GM12891 (cell line): Measurements from ENCODE around the gene TAF4.

Source experiments
- DNase-seq: peaks from one replicate; pipeline ENCODE4 v3.0.0; 2011; ENCODE audit warnings: low spot score; ENCODE audit not compliant: insufficient read length
- FAIRE-seq: peaks from 2 replicates; lab custom pipeline; 2011; peaks lifted over from hg19 to GRCh38; lab: Jason Lieb, UNC
- PAX5 ChIP-seq: IDR thresholded peaks from 2 replicates; pipeline ENCODE4 v1.6.1; 2011; ENCODE audit warnings: low read length, moderate library complexity, mild to moderate bottlenecking; ENCODE audit not compliant: insufficient read depth, severe bottlenecking
- POLR2A ChIP-seq: IDR thresholded peaks from 2 replicates; pipeline ENCODE4 v1.6.1; 2011; ENCODE audit warnings: low read depth, low read length, control low read depth
- POLR2AphosphoS5 ChIP-seq: IDR thresholded peaks from 2 replicates; pipeline ENCODE4 v1.6.1; 2011; ENCODE audit warnings: low read depth, low read length, control low read depth
- POU2F2 ChIP-seq: IDR thresholded peaks from 2 replicates; pipeline ENCODE4 v1.6.1; 2011; ENCODE audit warnings: low read depth, mild to moderate bottlenecking, control low read depth, low read length, moderate library complexity
- SPI1 ChIP-seq: IDR thresholded peaks from 2 replicates; pipeline ENCODE4 v1.6.1; 2011; ENCODE audit warnings: low read depth, low read length, control low read depth
- TAF1 ChIP-seq: IDR thresholded peaks from 2 replicates; pipeline ENCODE4 v1.6.1; 2011; ENCODE audit warnings: low read depth, low read length, control low read depth

TAF4 gene

DNA sequence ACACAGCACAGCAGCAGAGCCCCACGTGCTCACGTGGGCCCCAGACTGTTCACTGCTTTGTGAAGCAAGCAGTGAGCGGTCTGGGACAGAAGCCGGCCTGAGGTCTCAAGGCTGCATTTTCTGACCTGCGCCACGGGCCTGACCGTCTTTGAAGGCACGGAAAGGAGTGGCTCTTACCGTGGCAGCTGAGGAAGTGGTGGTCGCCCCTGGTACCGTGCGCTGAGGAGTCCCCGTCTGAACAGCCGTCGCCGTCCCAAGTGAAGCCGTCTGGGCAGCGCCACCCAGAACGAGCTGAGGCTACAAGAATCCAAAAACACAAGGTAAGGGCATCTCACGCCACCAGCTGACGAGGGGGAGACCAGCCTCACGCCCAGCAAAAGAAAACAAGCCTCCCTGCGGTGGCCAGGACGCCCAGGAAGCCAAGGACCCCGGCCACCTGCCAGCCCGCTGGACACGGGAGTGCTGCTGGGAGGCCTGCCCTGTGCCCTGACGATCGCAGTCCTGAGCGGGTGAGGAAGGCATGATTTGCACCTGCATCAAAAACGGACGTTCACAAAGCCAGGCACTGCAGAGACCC, 55.7 kb downstream of the TAF4 start:
- TF ChIP-seq SPI1 (no peak), TAF1 (no peak), POLR2AphosphoS5 (no peak), POLR2A (no peak), POU2F2 (no peak), PAX5 (no peak)
- DNase-seq (no peak), FAIRE-seq (no peak)

DNA sequence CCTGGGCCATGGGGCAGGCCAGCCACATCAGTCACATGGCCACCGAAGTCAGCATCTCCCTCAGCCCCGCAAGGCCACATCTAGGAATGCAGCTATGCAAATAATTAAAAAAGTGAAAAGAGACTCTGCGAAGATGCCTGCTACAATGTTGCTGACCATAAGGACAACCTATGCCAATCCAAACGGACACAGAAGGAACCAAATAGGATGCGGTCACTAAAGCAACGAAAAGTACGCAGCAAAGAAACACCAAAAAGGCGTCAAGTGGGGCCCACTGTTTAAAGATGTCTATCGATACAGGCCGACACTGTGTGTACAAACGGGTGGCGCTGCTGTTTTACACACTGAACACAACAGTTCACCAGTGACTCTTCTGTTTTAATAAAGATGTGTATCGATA, 56.4 kb downstream of the TAF4 start:
- DNase-seq, result no peak
- TF ChIP-seq POLR2AphosphoS5, result no peak
- TF ChIP-seq TAF1, result no peak
- no peak for TF ChIP-seq PAX5
- TF ChIP-seq POU2F2, result no peak
- no peak for TF ChIP-seq POLR2A
- TF ChIP-seq SPI1, result no peak
- FAIRE-seq, result no peak

DNA sequence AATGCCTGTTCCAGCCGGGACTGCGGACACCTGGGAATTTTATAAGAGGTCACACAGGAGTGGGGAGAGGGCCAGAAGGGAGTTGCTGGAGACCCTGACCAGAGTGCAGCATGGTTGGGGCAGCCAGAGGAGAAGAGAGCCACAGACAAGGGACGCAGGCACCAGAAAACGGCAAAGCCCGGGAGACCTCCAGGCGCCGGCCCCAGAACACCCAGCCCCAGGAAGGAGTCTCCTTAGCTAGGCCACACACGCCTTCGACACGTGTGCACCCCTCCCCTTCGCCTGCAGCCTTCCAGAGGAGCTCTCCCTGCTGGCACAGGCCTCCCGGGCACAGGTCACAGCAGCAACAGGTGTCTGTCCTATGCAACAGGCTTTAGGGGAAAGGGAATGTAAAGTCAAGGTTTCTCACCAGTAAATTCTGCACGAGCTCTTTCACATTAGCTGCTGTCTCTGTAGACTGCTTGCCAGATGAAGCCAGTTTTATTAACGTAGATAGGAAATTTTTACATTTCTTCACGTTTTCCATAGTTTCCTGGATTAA, 57.0 kb downstream of the TAF4 start:
- FAIRE-seq (no peak), DNase-seq (no peak)

DNA sequence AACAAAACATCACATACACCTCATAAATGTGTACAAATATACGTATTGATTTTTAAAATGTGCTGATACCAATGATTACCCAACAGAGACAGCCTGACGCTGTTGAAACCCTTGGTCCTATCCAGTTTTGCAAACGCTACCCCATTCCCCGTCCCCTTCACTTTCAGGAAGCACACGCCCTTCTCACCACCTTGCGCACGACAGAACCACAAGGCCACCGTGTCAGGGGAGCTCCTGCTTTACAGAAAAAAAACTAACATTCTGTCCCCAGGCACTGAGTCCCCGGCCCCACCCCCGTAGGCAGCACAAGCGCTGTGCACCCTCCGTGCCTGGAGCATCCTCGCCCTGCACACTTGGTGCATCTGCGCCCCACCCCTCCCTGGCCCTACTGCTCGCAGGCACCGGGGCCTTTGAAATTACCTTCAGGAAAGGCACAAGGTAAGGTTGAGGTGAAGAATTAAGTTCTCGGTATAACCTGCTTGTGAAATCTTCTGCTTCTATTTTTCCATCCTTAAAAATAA, 58.5 kb downstream of the TAF4 start:
- no peak for DNase-seq
- no peak for FAIRE-seq
- TF ChIP-seq POLR2A (no peak), TAF1 (no peak), POU2F2 (no peak), SPI1 (no peak), PAX5 (no peak), POLR2AphosphoS5 (no peak)

More for the DNA sequence above, 57.0 kb downstream of the TAF4 start:
- no peak for TF ChIP-seq POLR2A
- no peak for TF ChIP-seq POLR2AphosphoS5
- no peak for TF ChIP-seq POU2F2
- TF ChIP-seq SPI1, result no peak
- TF ChIP-seq TAF1, result no peak
- no peak for TF ChIP-seq PAX5

DNA sequence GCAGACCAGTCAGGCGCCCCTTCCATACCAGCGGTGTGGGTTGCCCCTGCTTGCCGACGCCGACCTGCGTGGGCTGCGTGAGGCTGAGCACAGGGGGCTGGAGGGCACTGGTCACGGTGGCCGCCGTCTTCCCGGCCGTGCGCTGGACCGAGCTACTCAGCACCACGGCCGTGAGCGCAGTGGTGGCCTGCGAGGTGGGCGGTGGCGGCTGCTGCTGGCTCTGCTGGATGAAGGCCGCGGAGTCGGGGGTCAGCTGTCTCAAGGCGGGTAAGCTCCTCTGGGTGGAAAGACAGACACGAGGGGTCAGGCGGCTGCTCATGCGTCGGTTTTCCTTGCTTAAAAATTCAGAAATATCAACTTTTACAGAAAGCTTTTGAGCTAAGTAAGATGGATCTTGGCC, 59.2 kb downstream of the TAF4 start:
- TF ChIP-seq POLR2A (no peak), POLR2AphosphoS5 (no peak), SPI1 (no peak), TAF1 (no peak), POU2F2 (no peak), PAX5 (no peak)
- DNase-seq (no peak), FAIRE-seq (no peak)

DNA sequence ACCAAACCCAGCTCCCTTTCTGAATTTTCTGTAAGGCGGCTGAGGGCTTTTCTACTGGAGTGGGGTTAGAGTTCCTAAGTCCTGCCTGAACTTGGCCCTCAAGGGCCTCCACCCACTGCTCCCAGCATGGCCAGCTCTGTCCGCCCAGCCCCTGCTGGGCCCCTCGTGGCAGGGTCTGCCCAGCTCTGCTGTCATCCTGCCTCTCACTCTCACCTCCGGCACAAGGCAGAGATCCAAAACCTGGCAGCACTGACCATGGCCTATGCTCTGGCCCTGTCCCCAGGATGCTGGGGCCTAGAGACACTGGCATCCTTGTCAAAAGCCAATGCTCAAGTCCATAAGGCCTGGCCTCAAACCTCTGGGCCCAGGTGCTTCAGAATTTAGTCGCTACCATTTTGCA, 61.1 kb downstream of the TAF4 start:
- DNase-seq (no peak), FAIRE-seq (no peak)
- no peak for TF ChIP-seq PAX5
- no peak for TF ChIP-seq TAF1
- no peak for TF ChIP-seq SPI1

DNA sequence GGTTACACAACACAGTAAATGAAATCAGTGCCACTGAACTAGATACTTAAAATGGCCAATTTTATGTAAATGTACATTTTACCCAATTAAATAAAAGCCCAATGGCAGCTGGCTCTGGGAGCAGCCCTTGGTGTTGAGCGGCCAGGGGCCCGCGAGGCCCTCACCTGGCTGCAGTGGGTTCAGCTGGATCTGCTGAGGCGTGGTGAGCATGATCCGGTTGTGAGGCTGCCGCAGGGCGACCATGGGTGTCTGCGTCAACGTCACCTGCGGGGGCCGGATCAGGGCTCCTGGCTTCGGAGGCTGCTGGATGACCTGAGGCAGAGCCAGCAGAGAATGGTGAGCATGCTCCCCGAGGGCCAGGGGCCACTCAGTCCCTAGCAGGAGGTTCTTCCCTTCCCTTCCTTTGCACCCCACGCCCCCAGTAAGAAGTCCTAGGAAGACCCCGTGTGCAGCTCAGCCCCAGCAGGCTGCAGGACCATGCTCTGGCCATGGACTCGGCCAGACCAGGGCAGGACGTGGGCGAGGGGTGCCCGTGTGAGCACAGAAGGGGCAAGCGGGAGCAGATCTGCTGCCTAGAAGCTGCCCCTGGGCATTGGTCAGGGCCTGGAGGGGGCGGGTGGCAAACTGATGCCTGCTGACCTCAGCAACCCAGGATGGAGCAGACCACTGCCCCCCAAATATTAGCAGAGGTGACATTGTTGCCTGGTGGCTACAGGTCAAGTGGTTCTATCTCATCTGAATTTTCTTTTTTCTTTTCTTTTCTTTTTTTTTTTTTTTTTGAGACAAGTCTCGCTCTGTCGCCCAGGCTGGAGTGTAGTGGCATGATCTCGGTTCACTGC, 61.9 kb downstream of the TAF4 start:
- TF ChIP-seq POLR2A (no peak), POU2F2 (no peak), TAF1 (no peak), POLR2AphosphoS5 (no peak)
- DNase-seq (no peak), FAIRE-seq (no peak)

DNA sequence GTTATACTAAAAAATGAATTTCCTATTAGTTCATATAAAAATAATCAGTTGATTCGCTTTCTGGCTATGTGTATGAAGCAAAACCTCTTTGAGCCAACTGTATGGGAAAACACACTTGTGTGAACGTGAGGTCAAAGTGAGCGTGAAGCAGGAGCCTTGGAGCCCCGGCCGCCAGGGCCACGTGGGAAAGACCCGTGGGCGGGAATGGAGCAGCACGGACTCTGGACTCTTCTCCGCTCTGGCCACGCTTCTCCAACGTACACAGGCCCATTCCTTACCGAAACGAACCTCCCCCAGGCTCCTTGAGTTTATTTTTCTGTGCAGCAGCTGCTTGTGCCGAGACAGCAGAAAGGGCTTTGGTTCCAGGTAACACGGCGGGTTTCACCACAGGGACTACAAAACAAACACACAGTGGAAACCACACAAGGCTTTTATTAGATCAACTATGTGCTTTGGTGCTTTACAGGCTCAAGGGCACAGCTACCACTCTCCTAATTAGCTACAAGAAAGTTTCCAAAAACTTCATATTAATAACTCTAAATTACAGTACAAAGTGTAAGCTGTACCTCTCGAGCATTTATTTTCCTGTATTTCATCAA, 62.7 kb downstream of the TAF4 start:
- FAIRE-seq (no peak), DNase-seq (no peak)
- TF ChIP-seq TAF1 (no peak), SPI1 (no peak), POLR2AphosphoS5 (no peak), PAX5 (no peak), POU2F2 (no peak), POLR2A (no peak)

DNA sequence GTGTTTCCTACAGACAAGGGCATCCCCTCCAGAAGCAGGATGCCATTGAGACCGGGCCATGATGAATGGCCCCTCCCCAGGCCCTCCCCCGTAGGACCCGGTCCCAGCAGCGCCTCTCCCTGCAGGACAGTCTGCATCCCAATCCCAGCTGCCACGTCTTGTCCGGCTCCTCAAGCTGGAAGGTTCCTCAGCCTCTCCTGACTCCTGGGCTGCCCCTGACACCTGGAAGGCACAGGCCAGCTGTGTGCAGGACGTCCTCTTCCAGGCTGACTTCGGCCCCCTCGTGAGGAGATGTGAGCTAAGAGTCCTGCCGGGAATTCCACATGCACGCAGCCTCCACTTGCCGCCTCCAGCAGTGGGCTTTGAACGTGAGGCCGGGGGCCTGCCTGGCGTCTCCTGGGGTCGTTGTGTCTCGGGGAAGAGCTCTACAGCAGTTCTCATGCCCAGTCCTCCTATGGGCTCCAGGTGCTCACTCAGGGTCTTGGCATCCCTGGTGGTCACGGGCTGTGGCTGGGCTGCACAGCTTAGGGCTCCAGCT, 64.4 kb downstream of the TAF4 start:
- FAIRE-seq, result no peak
- TF ChIP-seq PAX5 (no peak), POLR2AphosphoS5 (no peak), TAF1 (no peak), SPI1 (no peak), POU2F2 (no peak), POLR2A (no peak)

More for the DNA sequence above, 64.4 kb downstream of the TAF4 start:
- no peak for DNase-seq
